Lower leg skin (tissue), 4 donors: ENCODE results near the gene PABPC1L. TPM values are rescaled to one million over a fixed set of nuclear protein-coding genes. Genes with fewer than 3 reads are reported as not detected.

Experiments
- DNase-seq, 2 donors: peaks; one replicate each; pipeline ENCODE4 v3.0.0-alpha.2; 2019; ENCODE audit warnings: low spot score in 2 of 2
- H3K4me3 ChIP-seq: fragments of 200-600 bp; sonication (generic); 2 replicates; pipeline ENCODE4 v1.5.1; 2017; ENCODE audit warnings: mild to moderate bottlenecking, low read depth; ENCODE audit not compliant: poor library complexity, severe bottlenecking
- CTCF ChIP-seq, 3 donors: fragments of 450-650 bp; IDR thresholded peaks; one replicate each; pipeline ENCODE4 v1.5.1; 2016; ENCODE audit warnings: antibody characterized with exemption in 3 of 3, mild to moderate bottlenecking in 3 of 3, moderate library complexity in 2 of 3
- POLR2A ChIP-seq, 2 donors: fragments of 450-650 bp; IDR thresholded peaks; one replicate each; pipeline ENCODE4 v1.6.1; 2016 to 2017; ENCODE audit warnings: antibody characterized with exemption in 2 of 2, mild to moderate bottlenecking in 1 of 2, moderate library complexity in 1 of 2
- WGBS, 2 donors: methylation state at CpG; one replicate each; pipeline ENCODE4 v1.1.5; 2018; 5-methylcytosine and 5-hydroxymethylcytosine counted together
- intact Hi-C: fragments of 100-400 bp; cut with DNase I; formaldehyde crosslinking; loops from one replicate; pipeline ENCODE4 v1.15.0; 2023; ENCODE audit warnings: low total_unique reads
- total RNA-seq, 4 donors: library from RNA; depleted of rRNA; stranded (reverse); fragments of >200 nt; gene quantifications; one replicate each; pipeline ENCODE4 v1.1.0, GENCODE V29; 2016

The PABPC1L gene
- total RNA-seq, 4 donors from 2014 or later, result 7.0 to 30.2 (median 9.6) TPM

- no peak overlapping the region for H3K4me3 ChIP-seq
- WGBS, 2 donors, result 0% methylated on average over 2 of the region's 2 CpGs
- intact Hi-C loops, result no loop called here
- DNase-seq, result no peak
- no peak for TF ChIP-seq POLR2A (IDR thresholded peaks at IDR 0.05)
- no peak for TF ChIP-seq CTCF (IDR thresholded peaks at IDR 0.05)
Observed at GRCh38 chr20:44886828-44887227, 23.0 kb upstream of the PABPC1L start.

GRCh38 chr20:44887466-44887865 is 22.4 kb upstream of the PABPC1L start:
- H3K4me3 ChIP-seq, result no peak overlapping the region
- DNase-seq, result no peak
- 33 to 50% methylated on average over 4 of the region's 4 CpGs for WGBS, 2 donors
- intact Hi-C loops, result no loop called here
- TF ChIP-seq POLR2A (IDR thresholded peaks at IDR 0.05) (no peak), CTCF (IDR thresholded peaks at IDR 0.05) (no peak)

- WGBS, 2 donors, result 40 to 43% methylated on average over 6 of the region's 6 CpGs
- no peak for DNase-seq
- intact Hi-C loops, result no loop called here
- no peak overlapping the region for H3K4me3 ChIP-seq
- TF ChIP-seq POLR2A (IDR thresholded peaks at IDR 0.05), result no peak
- no peak for TF ChIP-seq CTCF (IDR thresholded peaks at IDR 0.05)
Observed at GRCh38 chr20:44888226-44889103, 21.4 kb upstream of the PABPC1L start.

GRCh38 chr20:44891826-44892225 is 18.0 kb upstream of the PABPC1L start:
- no peak for TF ChIP-seq POLR2A (IDR thresholded peaks at IDR 0.05)
- TF ChIP-seq CTCF (IDR thresholded peaks at IDR 0.05), result no peak
- DNase-seq, result no peak
- 68 to 75% methylated on average over 1 of the region's 1 CpG for WGBS, 2 donors
- H3K4me3 ChIP-seq, result no peak overlapping the region
- intact Hi-C loops, result no loop called here

- H3K4me3 ChIP-seq, result no peak overlapping the region
- no peak for DNase-seq
- WGBS, 2 donors, result 44 to 53% methylated on average over 2 of the region's 2 CpGs
- TF ChIP-seq CTCF (IDR thresholded peaks at IDR 0.05) (no peak), POLR2A (IDR thresholded peaks at IDR 0.05) (no peak)
- intact Hi-C loops, result no loop called here
Observed at GRCh38 chr20:44894959-44895358, 14.9 kb upstream of the PABPC1L start.
